Astrocyte (in vitro differentiated cells and primary cell): Measurements from ENCODE around the gene ZBTB33. TPM values are rescaled to one million over a fixed set of nuclear protein-coding genes. Genes with fewer than 3 reads are reported as not detected.

Experiments used
- DNase-seq: peaks from one replicate; pipeline ENCODE4 v3.0.0-alpha.2; 2010; ENCODE audit warnings: low read depth
- FAIRE-seq: peaks from 2 replicates; lab custom pipeline; 2011; peaks lifted over from hg19 to GRCh38; lab: Jason Lieb, UNC
- H2AFZ ChIP-seq: 2 replicates; pipeline ENCODE4 v1.6.0; 2012; ENCODE audit warnings: low read depth, low read length, inconsistent platforms
- H3K27ac ChIP-seq: 2 replicates; pipeline ENCODE4 v1.5.1; 2011; ENCODE audit warnings: low read depth, low read length, inconsistent platforms
- H3K27me3 ChIP-seq: 2 replicates; pipeline ENCODE4 v1.6.0; 2011; ENCODE audit warnings: low read length, inconsistent platforms; ENCODE audit not compliant: insufficient read depth
- H3K36me3 ChIP-seq: 2 replicates; pipeline ENCODE4 v1.5.1; 2011; ENCODE audit warnings: low read length, inconsistent platforms; ENCODE audit not compliant: insufficient read depth
- H3K4me1 ChIP-seq: 2 replicates; pipeline ENCODE4 v1.5.1; 2011; ENCODE audit warnings: low read length, inconsistent platforms; ENCODE audit not compliant: insufficient read depth
- H3K4me2 ChIP-seq: 2 replicates; pipeline ENCODE4 v1.6.0; 2012; ENCODE audit warnings: low read length, inconsistent platforms
- H3K4me3 ChIP-seq: 2 replicates; pipeline ENCODE4 v1.5.1; 2011; ENCODE audit warnings: low read depth, mild to moderate bottlenecking, low read length, inconsistent platforms; ENCODE audit not compliant: insufficient read depth
- H3K79me2 ChIP-seq: 2 replicates; pipeline ENCODE4 v1.6.0; 2012; ENCODE audit warnings: mild to moderate bottlenecking, low read length, inconsistent platforms; ENCODE audit not compliant: insufficient read depth
- H3K9ac ChIP-seq: 2 replicates; pipeline ENCODE4 v1.6.0; 2012; ENCODE audit warnings: mild to moderate bottlenecking, low read length, inconsistent platforms
- H3K9me3 ChIP-seq: 2 replicates; pipeline ENCODE4 v1.5.1; 2012; ENCODE audit warnings: low read depth, mild to moderate bottlenecking, low read length, inconsistent platforms; ENCODE audit not compliant: insufficient read depth
- H4K20me1 ChIP-seq: 2 replicates; pipeline ENCODE4 v1.6.0; 2012; ENCODE audit warnings: low read length, inconsistent platforms; ENCODE audit not compliant: insufficient read depth
- H3K27ac Mint-ChIP-seq: one replicate; pipeline ENCODE4 v1.8.0; 2021; ENCODE audit warnings: mild to moderate bottlenecking, mixed read lengths; ENCODE audit not compliant: unreplicated experiment
- H3K27me3 Mint-ChIP-seq: one replicate; pipeline ENCODE4 v1.8.0; 2021; ENCODE audit warnings: low read depth, mixed read lengths; ENCODE audit not compliant: unreplicated experiment
- H3K36me3 Mint-ChIP-seq: one replicate; pipeline ENCODE4 v1.8.0; 2021; ENCODE audit warnings: low read depth, mixed read lengths; ENCODE audit not compliant: unreplicated experiment
- H3K4me1 Mint-ChIP-seq: one replicate; pipeline ENCODE4 v1.8.0; 2021; ENCODE audit warnings: low read depth, mixed read lengths; ENCODE audit not compliant: unreplicated experiment
- H3K4me3 Mint-ChIP-seq: one replicate; pipeline ENCODE4 v1.8.0; 2021; ENCODE audit warnings: mild to moderate bottlenecking, moderate library complexity, mixed read lengths; ENCODE audit not compliant: unreplicated experiment
- H3K9me3 Mint-ChIP-seq: one replicate; pipeline ENCODE4 v1.8.0; 2021; ENCODE audit warnings: mild to moderate bottlenecking, mixed read lengths; ENCODE audit not compliant: unreplicated experiment
- CTCF ChIP-seq: IDR thresholded peaks from 2 replicates; pipeline ENCODE4 v1.5.1; 2011; ENCODE audit warnings: low read depth, mild to moderate bottlenecking, inconsistent platforms, low read length, moderate library complexity; ENCODE audit not compliant: insufficient read depth
- EZH2 ChIP-seq: IDR thresholded peaks from 2 replicates; pipeline ENCODE4 v1.6.1; 2012; ENCODE audit warnings: mild to moderate bottlenecking, low read length, inconsistent platforms; ENCODE audit not compliant: insufficient read depth
- total RNA-seq: library from RNA; stranded (reverse); gene quantifications from 2 replicates; pipeline ENCODE4 v1.2.1, GENCODE V29; 2021

Gene ZBTB33
- total RNA-seq, 1 donor from 2014 or later = 19.9 TPM

GRCh38 chrX:120305531-120306141 is 55.0 kb downstream of the ZBTB33 start:
- DNase-seq = peak; percentile 14
- Histone ChIP-seq H3K4me1 (no peaks in the 10 kb centered on the region), H3K4me3 (no peak overlapping the region), H3K9ac (no peak overlapping the region), H4K20me1 (no peaks in the 10 kb centered on the region), H3K36me3 (no peaks in the 10 kb centered on the region), H3K79me2 (no peaks in the 10 kb centered on the region), H3K27ac (no peak overlapping the region), H3K4me2 (no peak overlapping the region), H3K9me3 (no peaks in the 10 kb centered on the region), H3K27me3 (peaks cover 8% of the 10 kb centered on the region), H2AFZ (no peak overlapping the region)
- TF ChIP-seq EZH2 (no peak), CTCF (no peak)
- no peak overlapping the region for H3K4me3 Mint-ChIP-seq
- H3K9me3 Mint-ChIP-seq = no peaks in the 10 kb centered on the region
- no peaks in the 10 kb centered on the region for H3K36me3 Mint-ChIP-seq
- peaks cover 5% of the 10 kb centered on the region for H3K27me3 Mint-ChIP-seq
- FAIRE-seq = no peak
- H3K4me1 Mint-ChIP-seq = peaks cover 16% of the 10 kb centered on the region
- no peak overlapping the region for H3K27ac Mint-ChIP-seq

- no peak overlapping the region for H3K27ac Mint-ChIP-seq
- H3K4me3 Mint-ChIP-seq = no peak overlapping the region
- H3K4me1 Mint-ChIP-seq = peaks cover 16% of the 10 kb centered on the region
- no peaks in the 10 kb centered on the region for H3K9me3 Mint-ChIP-seq
- TF ChIP-seq EZH2 = no peak
- TF ChIP-seq CTCF = no peak
- peaks cover 5% of the 10 kb centered on the region for H3K27me3 Mint-ChIP-seq
- no peaks in the 10 kb centered on the region for H3K36me3 Mint-ChIP-seq
- no peaks in the 10 kb centered on the region for H4K20me1 ChIP-seq
- no peaks in the 10 kb centered on the region for H3K4me1 ChIP-seq
- H3K27ac ChIP-seq = no peak overlapping the region
- no peak overlapping the region for H3K4me2 ChIP-seq
- H3K27me3 ChIP-seq = peaks cover 8% of the 10 kb centered on the region
- H2AFZ ChIP-seq = no peak overlapping the region
- DNase-seq = no peak
- H3K9me3 ChIP-seq = no peaks in the 10 kb centered on the region
- H3K36me3 ChIP-seq = no peaks in the 10 kb centered on the region
- H3K79me2 ChIP-seq = no peaks in the 10 kb centered on the region
- FAIRE-seq = peak; percentile 83
- no peak overlapping the region for H3K9ac ChIP-seq
- H3K4me3 ChIP-seq = no peak overlapping the region
These were observed 56.0 kb downstream of the ZBTB33 start for GRCh38 chrX:120306630-120307029.

Other genes with a start within 250 kb of the ZBTB33 start
- not detected in 2 replicates for gene RHOXF2B, start 173.1 kb upstream of the ZBTB33 start, total RNA-seq
- gene RHOXF1, start 134.9 kb upstream of the ZBTB33 start, total RNA-seq = not detected in 2 replicates
- not detected in 2 replicates for gene RHOXF2, start 92.2 kb upstream of the ZBTB33 start, total RNA-seq
- gene TMEM255A, start 60.6 kb downstream of the ZBTB33 start, total RNA-seq = 1.7 and 4.6 TPM in 2 replicates
- not detected in 2 replicates for gene ATP1B4, start 111.3 kb downstream of the ZBTB33 start, total RNA-seq
- gene LAMP2, start 218.5 kb downstream of the ZBTB33 start, total RNA-seq = 146 and 161 TPM in 2 replicates